Activated CD8-positive, alpha-beta memory T cell treated with anti-CD3 and anti-CD28 coated beads, Interleukin-2, amount 50 U/mL, for 24 hours (primary cell): ENCODE results near the gene MAGEH1.
"Not testable (repeated sequence)": the region's sequence is repeated elsewhere in the genome, so short reads cannot be mapped to it uniquely, and the experiment has no call there.

Source experiments
- DNase-seq: peaks from one replicate; pipeline ENCODE4 v3.0.0-alpha.2; 2020; ENCODE audit errors: extremely low read depth

MAGEH1 gene, protein sequence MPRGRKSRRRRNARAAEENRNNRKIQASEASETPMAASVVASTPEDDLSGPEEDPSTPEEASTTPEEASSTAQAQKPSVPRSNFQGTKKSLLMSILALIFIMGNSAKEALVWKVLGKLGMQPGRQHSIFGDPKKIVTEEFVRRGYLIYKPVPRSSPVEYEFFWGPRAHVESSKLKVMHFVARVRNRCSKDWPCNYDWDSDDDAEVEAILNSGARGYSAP

DNA sequence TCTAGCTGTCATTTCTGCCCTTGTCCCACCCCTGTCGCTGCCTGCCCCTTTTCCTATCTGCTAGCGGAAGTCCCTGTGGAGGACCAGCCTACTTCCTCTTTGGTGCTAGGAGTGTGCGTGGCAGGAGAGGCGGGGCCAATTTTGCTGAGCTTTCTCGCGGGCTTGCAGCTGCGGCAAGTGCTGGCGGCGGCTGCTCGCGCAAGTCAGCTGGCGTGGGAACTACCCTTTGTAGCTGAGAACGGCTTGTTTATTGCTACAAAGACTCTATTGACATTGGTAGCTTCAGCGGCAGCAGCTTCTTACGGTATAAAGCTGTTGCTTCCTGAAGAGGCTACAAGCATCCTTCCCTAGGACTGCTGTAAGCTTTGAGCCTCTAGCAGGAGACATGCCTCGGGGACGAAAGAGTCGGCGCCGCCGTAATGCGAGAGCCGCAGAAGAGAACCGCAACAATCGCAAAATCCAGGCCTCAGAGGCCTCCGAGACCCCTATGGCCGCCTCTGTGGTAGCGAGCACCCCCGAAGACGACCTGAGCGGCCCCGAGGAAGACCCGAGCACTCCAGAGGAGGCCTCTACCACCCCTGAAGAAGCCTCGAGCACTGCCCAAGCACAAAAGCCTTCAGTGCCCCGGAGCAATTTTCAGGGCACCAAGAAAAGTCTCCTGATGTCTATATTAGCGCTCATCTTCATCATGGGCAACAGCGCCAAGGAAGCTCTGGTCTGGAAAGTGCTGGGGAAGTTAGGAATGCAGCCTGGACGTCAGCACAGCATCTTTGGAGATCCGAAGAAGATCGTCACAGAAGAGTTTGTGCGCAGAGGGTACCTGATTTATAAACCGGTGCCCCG lies at the start of gene MAGEH1:
TSS of gene MAGEH1 (plus strand) at position 138 of the 843 bp plus-strand sequence. CDS start at position 386, 248 bp downstream.
- peak; percentile 51 for DNase-seq

DNA sequence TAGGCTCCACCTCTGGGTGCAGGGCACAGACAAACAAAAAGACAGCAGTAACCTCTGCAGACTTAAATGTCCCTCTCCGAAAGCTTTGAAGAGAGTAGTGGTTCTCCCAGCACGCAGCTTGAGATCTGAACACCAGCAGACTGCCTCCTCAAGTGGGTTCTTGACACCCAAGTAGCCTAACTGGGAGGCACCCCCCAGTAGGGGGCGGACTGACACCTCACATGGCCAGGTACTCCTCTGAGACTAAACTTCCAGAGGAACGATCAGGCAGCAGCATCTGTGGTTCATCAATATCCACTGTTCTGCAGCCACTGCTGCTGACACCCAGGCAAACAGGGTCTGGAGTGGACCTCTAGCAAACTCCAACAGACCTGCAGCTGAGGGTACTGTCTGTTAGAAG lies 24.8 kb upstream of the MAGEH1 start:
- DNase-seq: not testable (repeated sequence)

- not testable (repeated sequence) for DNase-seq
These were observed 8.5 kb upstream of the MAGEH1 start for GRCh38 chrX:55443468-55443867.

GRCh38 chrX:55450259-55450658 lies 1.7 kb upstream of the MAGEH1 start:
- DNase-seq: no peak

GRCh38 chrX:55451141-55451540 lies 786 bp upstream of the MAGEH1 start:
- DNase-seq: no peak

GRCh38 chrX:55451626-55451989 lies 319 bp upstream of the MAGEH1 start:
- no peak for DNase-seq

- no peak for DNase-seq
These were observed 852 bp downstream of the MAGEH1 start for GRCh38 chrX:55452833-55453124.

DNA sequence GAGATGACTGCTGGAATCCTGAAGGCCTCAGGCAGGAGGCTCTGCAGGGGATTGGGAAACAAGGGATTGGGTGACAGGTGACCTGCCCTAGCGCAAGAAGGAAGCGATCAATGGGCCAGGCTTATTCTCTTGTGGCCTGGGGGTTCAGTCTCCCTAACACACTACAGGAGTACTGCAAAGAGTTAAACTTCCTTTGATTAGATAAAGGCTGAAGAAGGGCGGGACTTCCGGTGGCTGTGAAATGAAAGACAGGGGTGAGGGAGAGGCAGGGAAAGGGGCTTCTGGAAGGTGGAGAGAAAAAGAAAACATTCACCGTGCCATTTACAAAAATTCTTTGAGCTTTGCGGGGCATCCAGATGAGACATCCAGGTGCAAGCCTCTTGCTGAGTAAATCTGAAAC lies 3.8 kb downstream of the MAGEH1 start:
- not testable (repeated sequence) for DNase-seq

DNA sequence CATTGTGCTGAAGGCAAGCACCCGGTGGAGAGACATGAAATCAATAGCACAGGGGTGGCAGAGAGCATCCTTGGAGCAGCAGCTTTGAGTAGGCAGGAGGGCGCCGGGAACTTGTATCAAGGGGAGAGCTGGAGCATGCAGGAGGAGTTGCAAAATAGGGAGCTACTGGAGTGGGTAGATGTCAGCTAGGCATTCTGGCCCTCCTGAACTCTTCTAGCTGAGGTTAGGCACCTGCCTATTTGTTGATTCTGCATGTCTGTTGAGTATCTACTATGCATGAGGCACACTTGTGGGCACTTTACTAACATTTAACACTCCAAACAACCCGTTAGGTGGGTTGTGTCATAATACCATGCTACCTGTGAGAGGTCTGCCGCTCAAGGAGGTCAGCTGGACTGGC lies 7.5 kb downstream of the MAGEH1 start:
- DNase-seq: not testable (repeated sequence)

DNA sequence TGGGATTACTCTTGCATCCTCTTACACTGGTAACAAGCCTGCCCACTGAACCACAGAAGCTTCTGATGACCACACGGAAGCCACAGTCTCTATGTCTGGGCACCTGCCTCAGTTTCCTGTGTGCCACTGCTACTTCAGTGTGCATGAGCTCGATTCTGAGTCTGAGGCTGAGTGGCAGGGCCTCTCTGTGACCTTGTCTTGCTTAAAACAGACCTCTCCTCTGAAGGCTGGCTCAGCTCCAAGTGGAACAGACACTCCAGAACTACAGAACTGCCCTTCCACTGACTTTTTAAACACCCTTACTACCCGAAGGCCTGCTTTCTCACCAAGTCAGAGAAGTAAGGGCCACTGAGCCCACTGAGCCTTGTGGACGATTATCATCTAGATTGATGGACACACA lies 8.0 kb downstream of the MAGEH1 start:
- not testable (repeated sequence) for DNase-seq

DNA sequence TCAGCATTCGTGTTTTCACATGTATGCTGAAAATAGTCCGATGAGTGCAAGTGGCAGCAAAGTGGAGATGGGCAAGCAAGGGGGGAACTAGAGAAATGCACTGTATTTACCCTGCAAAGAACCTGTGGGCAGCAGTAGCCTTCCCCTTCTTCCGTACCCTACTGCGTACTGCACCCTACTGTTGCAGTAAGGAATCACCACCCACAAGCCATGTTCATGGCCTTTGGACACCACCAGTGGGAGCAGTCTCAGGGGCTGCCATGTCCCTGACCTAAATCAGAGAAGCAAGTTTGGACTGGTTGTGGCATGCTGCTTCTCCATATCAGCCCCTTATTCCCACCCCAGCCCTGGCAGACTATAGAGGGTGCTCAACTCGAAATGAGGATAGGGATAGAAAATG lies 12.1 kb downstream of the MAGEH1 start:
- DNase-seq: not testable (repeated sequence)

DNA sequence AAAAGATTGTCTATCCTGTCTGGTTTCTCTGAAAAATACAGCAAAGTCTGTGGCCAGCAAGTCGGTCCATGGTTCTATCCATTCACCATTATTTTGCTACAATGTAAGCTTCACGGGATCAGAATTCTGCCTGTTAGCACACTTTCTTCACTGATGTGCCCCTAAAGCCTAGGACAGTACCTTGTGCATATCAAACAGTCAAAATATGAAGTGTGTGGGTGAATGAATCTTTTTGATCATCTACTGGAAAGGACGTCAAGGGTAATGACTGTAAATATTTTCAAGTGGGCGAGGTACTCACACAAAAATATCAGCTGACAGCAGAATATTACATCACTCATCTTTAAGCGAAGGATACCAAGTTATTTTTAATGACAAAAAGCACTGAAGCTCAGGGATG lies 13.2 kb downstream of the MAGEH1 start:
- not testable (repeated sequence) for DNase-seq

- not testable (repeated sequence) for DNase-seq
These were observed 13.9 kb downstream of the MAGEH1 start for GRCh38 chrX:55465791-55466190.

- DNase-seq: not testable (repeated sequence)
These were observed 28.0 kb downstream of the MAGEH1 start for GRCh38 chrX:55479956-55480355.

GRCh38 chrX:55480390-55481062 lies 28.6 kb downstream of the MAGEH1 start:
- no peak for DNase-seq

- no peak for DNase-seq
These were observed 33.0 kb downstream of the MAGEH1 start for GRCh38 chrX:55484948-55485347.

- DNase-seq: no peak
These were observed 34.8 kb downstream of the MAGEH1 start for GRCh38 chrX:55486736-55487135.

DNA sequence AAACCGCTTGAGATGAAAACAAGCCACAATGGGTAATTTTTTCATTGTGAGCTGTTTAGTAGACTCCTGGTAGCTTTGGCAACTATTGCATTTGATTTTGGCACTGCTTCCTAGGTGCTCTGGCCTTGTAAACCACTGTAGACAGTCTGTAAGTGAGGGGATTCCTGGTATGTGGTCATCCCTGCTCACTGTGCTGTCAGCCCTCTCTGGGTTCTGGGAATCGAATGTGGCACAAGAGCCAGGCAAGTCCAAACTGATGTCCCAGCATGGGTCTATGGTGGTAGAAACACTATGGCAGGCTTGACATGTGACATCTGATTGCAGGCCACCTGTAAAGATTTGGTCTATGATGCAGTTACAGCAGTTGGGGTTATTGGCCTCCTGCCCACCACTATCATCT lies 35.2 kb downstream of the MAGEH1 start:
- no peak for DNase-seq

DNA sequence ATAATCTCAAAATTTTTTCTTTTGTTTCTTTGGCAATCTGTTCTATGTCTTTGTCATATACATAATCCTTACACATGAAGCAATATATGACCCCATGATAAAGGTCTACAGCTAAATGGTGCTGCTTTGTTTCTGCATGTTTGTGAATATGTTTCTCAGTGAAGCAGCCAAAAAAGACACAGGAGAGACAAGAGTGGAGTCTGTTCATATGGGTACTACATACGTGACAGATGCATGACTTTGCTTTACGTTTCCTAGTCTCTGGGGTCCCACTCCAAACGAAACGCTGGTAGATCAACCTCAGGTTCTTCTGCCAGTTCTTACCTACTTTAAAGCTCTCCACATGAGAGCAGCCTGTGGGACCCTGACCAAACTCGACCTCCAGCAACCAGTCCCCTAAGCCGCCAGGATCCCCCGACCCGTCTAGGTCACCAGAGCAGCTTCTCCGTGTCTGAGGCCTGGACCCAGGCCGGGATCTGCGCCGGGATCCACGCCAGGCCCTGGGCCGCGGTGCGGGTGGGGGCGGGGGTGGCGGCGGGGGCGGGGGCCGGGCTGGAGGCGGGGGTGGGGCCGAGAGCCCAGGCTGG lies 36.2 kb downstream of the MAGEH1 start:
- DNase-seq: no peak

- no peak for DNase-seq
These were observed 36.8 kb downstream of the MAGEH1 start for GRCh38 chrX:55488593-55489313.

GRCh38 chrX:55489314-55490009 lies 37.5 kb downstream of the MAGEH1 start, which contains the start of gene USP51:
USP51 (minus strand) TSS chrX:55489848; CDS start chrX:55488939, 909 bp downstream.
- DNase-seq: no peak
